Measurements from ENCODE around the gene NDUFS3. TPM values are rescaled to one million over a fixed set of nuclear protein-coding genes. Genes with fewer than 3 reads are reported as not detected.
A peak's percentile ranks its signal among the peaks of the same experiment; 100 is the strongest.

The NDUFS3 gene
- total RNA-seq, 3 donors from 2014 or later, result 150 to 205 (median 197) TPM

DNA sequence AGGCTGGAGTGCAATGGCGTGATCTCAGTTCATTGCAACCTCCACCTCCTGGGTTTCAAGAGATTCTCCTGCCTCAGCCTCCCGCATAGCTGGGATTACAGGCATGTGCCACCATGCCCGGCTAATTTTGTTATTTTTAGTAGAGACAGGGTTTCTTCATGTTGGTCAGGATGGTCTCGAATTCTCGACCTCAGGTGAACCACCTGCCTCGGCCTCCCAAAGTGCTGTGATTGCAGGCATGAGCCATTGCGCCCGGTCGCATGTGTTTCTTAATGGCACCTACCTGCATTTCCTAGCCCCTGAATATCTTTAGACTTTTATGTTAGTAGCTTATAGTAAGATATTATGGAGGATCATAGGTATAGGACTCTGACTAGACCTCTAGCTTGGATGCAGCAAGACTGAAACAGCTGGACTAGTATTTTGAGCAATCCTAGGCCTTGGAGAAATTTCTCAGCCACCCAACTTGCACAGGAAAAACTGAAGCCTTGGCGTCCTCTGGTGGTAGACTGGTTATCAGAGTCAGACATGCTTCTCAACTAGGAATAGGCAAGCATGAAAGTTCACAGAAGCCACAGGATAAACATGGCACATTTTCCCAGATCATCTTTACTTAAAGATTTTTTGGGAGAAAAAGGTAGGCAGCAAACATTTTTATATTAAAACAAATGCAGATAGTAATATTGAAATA, 38.0 kb downstream of the NDUFS3 start:
- Histone ChIP-seq H3K9me3 (no peaks in the 10 kb centered on the region), H3K4me3 (no peak overlapping the region), H3K36me3 (ENCODE audit: low read depth) (no peaks in the 10 kb centered on the region), H3K4me1 (ENCODE audit: low read depth) (no peaks in the 10 kb centered on the region)
- intact Hi-C loops (cut with DNase I, micrococcal nuclease), result no loop called here
- peak; percentile 48 for ATAC-seq
- peak in 1 of 3 donors; percentile 65 for DNase-seq
- TF ChIP-seq, protein P1, sequence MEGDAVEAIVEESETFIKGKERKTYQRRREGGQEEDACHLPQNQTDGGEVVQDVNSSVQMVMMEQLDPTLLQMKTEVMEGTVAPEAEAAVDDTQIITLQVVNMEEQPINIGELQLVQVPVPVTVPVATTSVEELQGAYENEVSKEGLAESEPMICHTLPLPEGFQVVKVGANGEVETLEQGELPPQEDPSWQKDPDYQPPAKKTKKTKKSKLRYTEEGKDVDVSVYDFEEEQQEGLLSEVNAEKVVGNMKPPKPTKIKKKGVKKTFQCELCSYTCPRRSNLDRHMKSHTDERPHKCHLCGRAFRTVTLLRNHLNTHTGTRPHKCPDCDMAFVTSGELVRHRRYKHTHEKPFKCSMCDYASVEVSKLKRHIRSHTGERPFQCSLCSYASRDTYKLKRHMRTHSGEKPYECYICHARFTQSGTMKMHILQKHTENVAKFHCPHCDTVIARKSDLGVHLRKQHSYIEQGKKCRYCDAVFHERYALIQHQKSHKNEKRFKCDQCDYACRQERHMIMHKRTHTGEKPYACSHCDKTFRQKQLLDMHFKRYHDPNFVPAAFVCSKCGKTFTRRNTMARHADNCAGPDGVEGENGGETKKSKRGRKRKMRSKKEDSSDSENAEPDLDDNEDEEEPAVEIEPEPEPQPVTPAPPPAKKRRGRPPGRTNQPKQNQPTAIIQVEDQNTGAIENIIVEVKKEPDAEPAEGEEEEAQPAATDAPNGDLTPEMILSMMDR (IDR thresholded peaks at IDR 0.05), result no peak

DNA sequence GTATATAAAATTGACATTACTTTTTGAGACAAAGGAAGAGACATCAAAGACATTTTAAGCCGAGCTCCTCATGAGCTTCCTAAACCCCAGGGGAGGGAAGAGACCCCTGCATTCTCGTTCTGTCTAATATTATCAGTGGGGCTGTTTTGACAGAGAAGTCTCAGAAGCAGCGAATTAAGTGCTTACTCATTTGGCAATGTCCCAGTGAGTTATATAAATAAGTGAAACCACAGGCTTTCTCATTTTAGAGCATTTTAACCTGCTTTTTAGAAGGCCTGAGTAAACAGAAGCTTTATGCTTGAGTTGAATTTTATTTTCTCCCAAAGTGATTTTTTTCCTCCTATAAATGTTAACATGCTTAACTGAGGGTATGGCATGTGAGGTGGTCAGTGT, 38.5 kb downstream of the NDUFS3 start:
- TF ChIP-seq, protein P1 (IDR thresholded peaks at IDR 0.05), result no peak
- no peak overlapping the region for H3K4me3 ChIP-seq
- H3K9me3 ChIP-seq, result no peaks in the 10 kb centered on the region
- no peak for DNase-seq
- H3K36me3 ChIP-seq (ENCODE audit: low read depth), result no peaks in the 10 kb centered on the region
- intact Hi-C loops (cut with DNase I, micrococcal nuclease), result no loop called here
- no peaks in the 10 kb centered on the region for H3K4me1 ChIP-seq (ENCODE audit: low read depth)
- ATAC-seq, result no peak

DNA sequence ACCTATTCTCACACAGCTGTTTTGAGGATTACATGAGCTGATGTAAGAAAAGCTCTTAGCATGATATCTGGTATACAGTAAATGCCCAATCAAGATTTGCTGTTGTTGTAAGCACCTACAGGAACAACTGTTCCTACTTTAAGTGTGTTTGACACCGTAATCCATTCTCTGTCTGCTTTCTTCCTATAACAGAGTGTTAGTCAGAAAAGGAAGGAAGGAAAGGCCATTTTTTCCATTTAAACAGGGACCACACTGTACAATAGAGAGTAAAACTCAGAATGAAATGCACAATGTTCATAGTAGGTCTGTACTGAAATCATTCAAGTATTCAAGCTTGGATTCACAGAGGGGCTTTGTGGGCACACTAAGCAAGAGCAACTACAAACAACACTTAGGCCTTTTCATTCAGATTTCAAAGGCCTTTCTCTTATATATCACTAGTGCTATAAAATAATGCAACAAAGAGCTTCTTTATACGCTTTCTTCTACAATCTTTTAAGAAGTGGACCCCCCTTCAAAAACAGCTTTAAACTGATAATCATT, 42.0 kb downstream of the NDUFS3 start:
- intact Hi-C loops (cut with DNase I, micrococcal nuclease), result no loop called here
- no peaks in the 10 kb centered on the region for H3K4me1 ChIP-seq (ENCODE audit: low read depth)
- no peak overlapping the region for H3K4me3 ChIP-seq
- no peak for ATAC-seq
- H3K9me3 ChIP-seq, result no peaks in the 10 kb centered on the region
- H3K36me3 ChIP-seq (ENCODE audit: low read depth), result peaks cover 10% of the 10 kb centered on the region
- TF ChIP-seq, protein P1 (IDR thresholded peaks at IDR 0.05), result no peak
- DNase-seq, result no peak

DNA sequence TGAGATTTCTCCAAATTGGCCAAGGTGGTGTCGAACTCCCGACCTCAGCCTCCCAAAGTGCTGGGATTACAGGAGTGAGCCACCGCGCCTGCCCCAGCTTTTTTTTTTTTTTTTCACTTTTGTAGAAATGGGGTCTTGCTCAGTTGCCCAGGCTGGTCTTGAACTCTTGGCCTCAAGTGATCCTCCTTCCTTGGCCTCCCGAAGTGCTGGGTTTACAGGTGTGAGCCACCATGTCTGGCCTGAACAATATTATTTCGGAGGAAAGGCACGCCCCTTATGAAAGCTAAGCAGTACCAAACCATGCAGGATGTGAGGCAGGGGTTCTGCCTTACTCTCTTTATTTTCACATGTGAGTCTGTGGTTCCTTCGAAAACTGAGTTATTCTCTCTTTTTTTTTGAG, 47.4 kb downstream of the NDUFS3 start:
- Histone ChIP-seq H3K4me3 (no peak overlapping the region), H3K9me3 (no peaks in the 10 kb centered on the region), H3K36me3 (ENCODE audit: low read depth) (peaks cover 13% of the 10 kb centered on the region), H3K4me1 (ENCODE audit: low read depth) (no peaks in the 10 kb centered on the region)
- TF ChIP-seq, protein P1 (IDR thresholded peaks at IDR 0.05), result no peak
- ATAC-seq, result no peak
- intact Hi-C loops (cut with DNase I, micrococcal nuclease), result no loop called here
- no peak for DNase-seq

DNA sequence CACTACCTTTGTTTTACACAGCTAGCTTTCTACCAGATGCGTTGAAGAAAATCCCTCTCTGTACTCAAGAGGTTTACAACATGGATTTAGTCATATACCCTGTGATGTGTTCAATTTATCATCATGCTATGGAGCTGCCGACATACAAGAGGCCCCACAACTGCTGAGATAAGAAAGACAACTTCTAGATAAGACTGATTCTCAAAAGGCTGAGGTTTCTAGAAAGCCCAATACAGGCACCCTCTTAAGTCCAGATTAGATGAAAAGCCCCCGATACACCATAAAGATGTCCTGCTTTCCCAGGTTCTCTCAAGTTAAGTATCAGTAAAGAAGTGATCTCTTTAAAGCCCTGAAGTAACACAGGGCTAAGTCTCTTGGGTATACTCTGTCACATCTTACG, 49.2 kb downstream of the NDUFS3 start:
- no peak overlapping the region for H3K4me3 ChIP-seq

More for the DNA sequence above, 49.2 kb downstream of the NDUFS3 start:
- no peak for ATAC-seq
- intact Hi-C loops (cut with DNase I, micrococcal nuclease), result no loop called here
- peaks cover 13% of the 10 kb centered on the region for H3K36me3 ChIP-seq (ENCODE audit: low read depth)
- DNase-seq, result no peak
- TF ChIP-seq, protein P1 (IDR thresholded peaks at IDR 0.05), result no peak
- H3K9me3 ChIP-seq, result no peaks in the 10 kb centered on the region
- no peaks in the 10 kb centered on the region for H3K4me1 ChIP-seq (ENCODE audit: low read depth)

Data from mucosa of descending colon (tissue), 3 donors.